Gastroesophageal sphincter (tissue), 3 donors: ENCODE measurements around the gene LILRA5.

Experiments used
- CTCF ChIP-seq, 4 experiments: fragments of 200-600 bp in 2 of 4; fragments of 450-650 bp in 2 of 4; sonication (generic) in 1 of 4; IDR thresholded peaks; one replicate each; pipeline ENCODE4 v1.5.1; 2017 to 2019; ENCODE audit warnings: antibody characterized with exemption in 4 of 4, mild to moderate bottlenecking in 2 of 4, moderate library complexity in 2 of 4
- POLR2A ChIP-seq, 2 donors: fragments of 450-650 bp; IDR thresholded peaks; one replicate each; pipeline ENCODE4 v1.6.1; 2017; ENCODE audit warnings: antibody characterized with exemption in 2 of 2, mild to moderate bottlenecking in 2 of 2, moderate library complexity in 1 of 2
- POLR2AphosphoS5 ChIP-seq: sonication (generic); formaldehyde crosslinking; IDR thresholded peaks from one replicate; pipeline ENCODE4 v1.6.1; 2017; ENCODE audit warnings: antibody characterized with exemption

- TF ChIP-seq CTCF (IDR thresholded peaks at IDR 0.05) (no peak), POLR2A (IDR thresholded peaks at IDR 0.05) (no peak), POLR2AphosphoS5 (no peak)
These were observed 4.4 kb upstream of the LILRA5 start for GRCh38 chr19:54317108-54317964.
